ENCODE measurements around the gene GAMT.

DNA sequence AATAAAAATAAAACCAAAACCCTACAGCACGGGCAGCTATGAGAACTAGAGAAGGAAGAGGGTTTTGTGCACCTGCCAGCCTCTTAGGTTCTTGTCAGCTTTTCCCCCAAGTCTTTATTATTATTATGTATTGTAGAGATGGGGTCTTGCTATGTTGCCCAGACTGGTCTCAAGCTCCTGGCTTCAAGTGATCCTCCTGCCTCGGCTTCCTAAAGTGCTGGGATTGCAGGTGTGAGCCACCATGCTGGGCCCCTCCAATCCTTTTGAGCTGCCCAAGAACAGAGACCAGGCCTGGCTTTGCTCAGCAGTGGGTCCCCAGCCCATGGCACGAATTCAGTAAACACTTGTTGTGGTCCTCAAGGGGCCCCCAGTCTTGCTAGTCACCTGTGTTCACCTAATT is 19.1 kb downstream of the GAMT start:
- TF ChIP-seq, protein P1, sequence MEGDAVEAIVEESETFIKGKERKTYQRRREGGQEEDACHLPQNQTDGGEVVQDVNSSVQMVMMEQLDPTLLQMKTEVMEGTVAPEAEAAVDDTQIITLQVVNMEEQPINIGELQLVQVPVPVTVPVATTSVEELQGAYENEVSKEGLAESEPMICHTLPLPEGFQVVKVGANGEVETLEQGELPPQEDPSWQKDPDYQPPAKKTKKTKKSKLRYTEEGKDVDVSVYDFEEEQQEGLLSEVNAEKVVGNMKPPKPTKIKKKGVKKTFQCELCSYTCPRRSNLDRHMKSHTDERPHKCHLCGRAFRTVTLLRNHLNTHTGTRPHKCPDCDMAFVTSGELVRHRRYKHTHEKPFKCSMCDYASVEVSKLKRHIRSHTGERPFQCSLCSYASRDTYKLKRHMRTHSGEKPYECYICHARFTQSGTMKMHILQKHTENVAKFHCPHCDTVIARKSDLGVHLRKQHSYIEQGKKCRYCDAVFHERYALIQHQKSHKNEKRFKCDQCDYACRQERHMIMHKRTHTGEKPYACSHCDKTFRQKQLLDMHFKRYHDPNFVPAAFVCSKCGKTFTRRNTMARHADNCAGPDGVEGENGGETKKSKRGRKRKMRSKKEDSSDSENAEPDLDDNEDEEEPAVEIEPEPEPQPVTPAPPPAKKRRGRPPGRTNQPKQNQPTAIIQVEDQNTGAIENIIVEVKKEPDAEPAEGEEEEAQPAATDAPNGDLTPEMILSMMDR (conservative IDR thresholded peaks at IDR 0.05) = no peak
- no peak for TF ChIP-seq EZH2 (IDR thresholded peaks at IDR 0.05; ENCODE audit: low read depth)

Measured in PC-9 (cell line).